HG02981 (cell line): ENCODE results near the gene PTGS1.

Source experiments
- ATAC-seq: cut with Tn5 transposase; IDR thresholded peaks from one replicate; pipeline ENCODE4 v1.9.1; 2021; ENCODE audit warnings: mild to moderate bottlenecking, moderate library complexity; ENCODE audit not compliant: unreplicated experiment

Gene PTGS1

GRCh38 chr9:122371846-122372245, 1.0 kb downstream of the PTGS1 start:
- ATAC-seq, result no peak

- no peak for ATAC-seq
These were observed 2.3 kb downstream of the PTGS1 start for GRCh38 chr9:122372856-122373845.

- no peak for ATAC-seq
These were observed 4.1 kb downstream of the PTGS1 start for GRCh38 chr9:122374885-122375420.

GRCh38 chr9:122376796-122377195, 6.0 kb downstream of the PTGS1 start:
- no peak for ATAC-seq

- ATAC-seq, result no peak
These were observed 6.7 kb downstream of the PTGS1 start for GRCh38 chr9:122377241-122378164.

- no peak for ATAC-seq
These were observed 7.4 kb downstream of the PTGS1 start for GRCh38 chr9:122378236-122378635.

- no peak for ATAC-seq
These were observed 8.5 kb downstream of the PTGS1 start for GRCh38 chr9:122379340-122379739.

GRCh38 chr9:122380293-122380692, 9.5 kb downstream of the PTGS1 start:
- ATAC-seq, result no peak

- ATAC-seq, result no peak
These were observed 10.6 kb downstream of the PTGS1 start for GRCh38 chr9:122381206-122381950.

GRCh38 chr9:122382901-122383850, 12.4 kb downstream of the PTGS1 start:
- no peak for ATAC-seq

GRCh38 chr9:122383992-122384461, 13.2 kb downstream of the PTGS1 start:
- ATAC-seq, result no peak

- no peak for ATAC-seq
These were observed 15.6 kb downstream of the PTGS1 start for GRCh38 chr9:122386311-122386872.

- ATAC-seq, result no peak
These were observed 16.7 kb downstream of the PTGS1 start for GRCh38 chr9:122387536-122387935.

- no peak for ATAC-seq
These were observed 18.4 kb downstream of the PTGS1 start for GRCh38 chr9:122389195-122389594.

GRCh38 chr9:122389799-122390481, 19.1 kb downstream of the PTGS1 start:
- peak; percentile 68 for ATAC-seq

GRCh38 chr9:122392284-122392683, 21.5 kb downstream of the PTGS1 start:
- no peak for ATAC-seq

- no peak for ATAC-seq
These were observed 21.9 kb downstream of the PTGS1 start for GRCh38 chr9:122392714-122393113.

GRCh38 chr9:122393284-122393983, 22.6 kb downstream of the PTGS1 start:
- ATAC-seq, result no peak
